CD14-positive monocyte (primary cell): ENCODE results near the gene KDM6B. TPM values are rescaled to one million over a fixed set of nuclear protein-coding genes. Genes with fewer than 3 reads are reported as not detected.
A peak's percentile ranks its signal among the peaks of the same experiment; 100 is the strongest.

Experiments used
- DNase-seq, 3 donors: peaks; one replicate each; pipeline ENCODE4 v3.0.0-alpha.2; 2011 to 2022
- H2AFZ ChIP-seq: 2 replicates; pipeline ENCODE4 v1.6.0; 2012; ENCODE audit warnings: mild to moderate bottlenecking, low read depth, low read length, inconsistent platforms; ENCODE audit not compliant: insufficient read depth, poor library complexity, severe bottlenecking
- H3K27ac ChIP-seq, 2 donors: 1 replicate in 1 of 2; 2 replicates in 1 of 2; pipeline ENCODE4 v1.5.1; 2012 to 2013; ENCODE audit warnings: low read length in 2 of 2, control low read depth in 1 of 2, inconsistent platforms in 1 of 2, low read depth in 1 of 2, mild to moderate bottlenecking in 1 of 2
- H3K27me3 ChIP-seq, 2 donors: one replicate each; pipeline versions ENCODE4 v1.6.0 to v1.6.1; 2011 to 2013; ENCODE audit warnings: low read length in 2 of 2; ENCODE audit not compliant: control insufficient read depth in 2 of 2, insufficient read depth in 2 of 2
- H3K36me3 ChIP-seq, 2 donors: replicated peaks in 1 of 2; 1 replicate in 1 of 2; 2 replicates in 1 of 2; pipeline versions ENCODE4 v1.5.1 to v1.6.1; 2012 to 2013; ENCODE audit warnings: low read length in 2 of 2, control low read depth in 1 of 2, inconsistent platforms in 1 of 2, mild to moderate bottlenecking in 1 of 2; ENCODE audit not compliant: insufficient read depth in 2 of 2, control insufficient read depth in 1 of 2
- H3K4me1 ChIP-seq, 2 donors: 1 replicate in 1 of 2; 2 replicates in 1 of 2; pipeline versions ENCODE4 v1.5.1 to v1.6.1; 2012 to 2013; ENCODE audit warnings: low read length in 2 of 2, control low read depth in 1 of 2, inconsistent platforms in 1 of 2, mild to moderate bottlenecking in 1 of 2, moderate library complexity in 1 of 2; ENCODE audit not compliant: insufficient read depth in 2 of 2, control insufficient read depth in 1 of 2
- H3K4me2 ChIP-seq: replicated peaks from 2 replicates; pipeline ENCODE3; 2012; ENCODE audit warnings: low read length, moderate library complexity, mild to moderate bottlenecking; ENCODE audit not compliant: poor library complexity, severe bottlenecking; ENCODE audit errors: extremely low read depth
- H3K4me3 ChIP-seq, 3 experiments: fragments of 200-600 bp in 1 of 3; sonication (generic) in 1 of 3; replicated peaks in 1 of 3; 1 replicate in 2 of 3; 2 replicates in 1 of 3; pipeline ENCODE4 v1.5.1; 2011 to 2013; ENCODE audit warnings: low read length in 3 of 3, mild to moderate bottlenecking in 3 of 3, control low read depth in 2 of 3, low read depth in 2 of 3, inconsistent platforms in 1 of 3, moderate library complexity in 1 of 3
- H3K79me2 ChIP-seq: 2 replicates; pipeline ENCODE4 v1.6.0; 2012; ENCODE audit warnings: mild to moderate bottlenecking, control low read depth, inconsistent platforms, low read length, moderate library complexity; ENCODE audit not compliant: insufficient read depth
- H3K9ac ChIP-seq: 2 replicates; pipeline ENCODE4 v1.6.0; 2017; ENCODE audit warnings: low read length, mild to moderate bottlenecking; ENCODE audit not compliant: insufficient read depth, poor library complexity, severe bottlenecking
- H3K9me3 ChIP-seq, 2 donors: replicated peaks in 1 of 2; 1 replicate in 1 of 2; 2 replicates in 1 of 2; pipeline versions ENCODE4 v1.5.1 to v1.6.1; 2012 to 2013; ENCODE audit warnings: low read length in 2 of 2, control low read depth in 1 of 2; ENCODE audit not compliant: control insufficient read depth in 1 of 2, insufficient read depth in 1 of 2
- H4K20me1 ChIP-seq: 2 replicates; pipeline ENCODE4 v1.6.0; 2012; ENCODE audit warnings: mild to moderate bottlenecking, low read length, control low read depth, moderate library complexity; ENCODE audit not compliant: insufficient read depth
- H3K27ac Mint-ChIP-seq, 7 donors: one replicate each; pipeline ENCODE4 v1.8.0; 2020; ENCODE audit warnings: mild to moderate bottlenecking in 7 of 7, mixed read lengths in 7 of 7, moderate library complexity in 6 of 7, inconsistent platforms in 2 of 7
- H3K27me3 Mint-ChIP-seq, 3 donors: one replicate each; pipeline ENCODE4 v1.8.0; 2021 to 2022; ENCODE audit warnings: low read depth in 3 of 3, mild to moderate bottlenecking in 3 of 3, mixed read lengths in 3 of 3, moderate library complexity in 3 of 3, inconsistent platforms in 1 of 3
- H3K36me3 Mint-ChIP-seq, 2 donors: one replicate each; pipeline ENCODE4 v1.8.0; 2020; ENCODE audit warnings: mixed read lengths in 2 of 2, inconsistent platforms in 1 of 2, mild to moderate bottlenecking in 1 of 2
- H3K4me1 Mint-ChIP-seq: one replicate; pipeline ENCODE4 v1.8.0; 2020; ENCODE audit warnings: mild to moderate bottlenecking, mixed read lengths
- H3K4me3 Mint-ChIP-seq, 2 donors: one replicate each; pipeline ENCODE4 v1.8.0; 2020; ENCODE audit warnings: mild to moderate bottlenecking in 2 of 2, mixed read lengths in 2 of 2, moderate library complexity in 1 of 2
- H3K9me3 Mint-ChIP-seq, 7 donors: one replicate each; pipeline ENCODE4 v1.8.0; 2020 to 2022; ENCODE audit warnings: mixed read lengths in 7 of 7, mild to moderate bottlenecking in 6 of 7, moderate library complexity in 6 of 7, inconsistent platforms in 2 of 7
- WGBS: methylation state at CpG from one replicate; pipeline ENCODE4 v1.1.5; 2013; ENCODE audit warnings: missing lambda C conversion rate; ENCODE audit not compliant: insufficient coverage; 5-methylcytosine and 5-hydroxymethylcytosine counted together
- intact Hi-C, 2 donors: fragments of 100-400 bp; cut with micrococcal nuclease; formaldehyde crosslinking; loops; one replicate each; pipeline versions ENCODE4 v1.15.0 to v1.15.1; 2023
- polyA plus RNA-seq, 3 donors: library from polyadenylated mRNA; depleted of rRNA in 1 of 3; unstranded in 2 of 3; stranded (reverse) in 1 of 3; fragments of 300-500 nt in 2 of 3; fragments of >200 nt in 1 of 3; fragmentation: Illumina TruSeq in 2 of 3; gene quantifications; 1 replicate in 2 of 3; 2 replicates in 1 of 3; pipeline ENCODE4 v1.2.3, GENCODE V29; 2012 to 2021
- TF ChIP-seq, protein P1 (sequence below): fragments of 200-600 bp; IDR thresholded peaks from one replicate; pipeline ENCODE4 v1.8.0; 2022; ENCODE audit warnings: antibody characterized with exemption, mild to moderate bottlenecking

The KDM6B gene
- polyA plus RNA-seq, 3 donors, result 0.37 to 25.5 (median 0.44) TPM

DNA sequence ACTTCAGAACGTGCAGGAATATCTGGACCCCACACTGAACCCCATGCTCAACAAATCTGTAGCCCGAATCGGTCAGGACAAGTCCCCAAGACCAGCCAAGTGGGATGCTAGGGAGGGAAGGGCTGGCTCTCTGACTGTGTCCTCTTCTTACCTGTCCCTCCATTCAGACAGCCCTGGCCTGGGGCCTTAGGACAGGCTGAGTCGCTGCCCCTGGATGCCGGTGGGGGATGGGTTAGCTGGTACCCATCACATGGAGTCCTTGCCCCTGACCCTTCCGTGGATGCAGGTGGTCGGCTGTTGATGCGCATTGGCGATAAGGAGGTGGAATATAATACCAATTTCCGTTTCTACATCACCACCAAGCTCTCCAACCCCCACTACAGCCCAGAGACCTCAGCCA is 16.0 kb upstream of the KDM6B start:
- no peaks in the 10 kb centered on the region for H4K20me1 ChIP-seq
- no peaks in the 10 kb centered on the region for H3K36me3 Mint-ChIP-seq
- 100% methylated on average over 1 of the region's 10 CpGs for WGBS
- H3K27ac Mint-ChIP-seq, result no peak overlapping the region
- H3K4me2 ChIP-seq, result no peak overlapping the region
- intact Hi-C loops, result no loop called here
- no peak overlapping the region for H2AFZ ChIP-seq
- H3K9me3 ChIP-seq, result no peaks in the 10 kb centered on the region
- no peak overlapping the region for H3K27ac ChIP-seq
- peaks cover 1 to 5% (median 2%) of the 10 kb centered on the region in 3 donors for H3K27me3 Mint-ChIP-seq
- TF ChIP-seq, protein P1, sequence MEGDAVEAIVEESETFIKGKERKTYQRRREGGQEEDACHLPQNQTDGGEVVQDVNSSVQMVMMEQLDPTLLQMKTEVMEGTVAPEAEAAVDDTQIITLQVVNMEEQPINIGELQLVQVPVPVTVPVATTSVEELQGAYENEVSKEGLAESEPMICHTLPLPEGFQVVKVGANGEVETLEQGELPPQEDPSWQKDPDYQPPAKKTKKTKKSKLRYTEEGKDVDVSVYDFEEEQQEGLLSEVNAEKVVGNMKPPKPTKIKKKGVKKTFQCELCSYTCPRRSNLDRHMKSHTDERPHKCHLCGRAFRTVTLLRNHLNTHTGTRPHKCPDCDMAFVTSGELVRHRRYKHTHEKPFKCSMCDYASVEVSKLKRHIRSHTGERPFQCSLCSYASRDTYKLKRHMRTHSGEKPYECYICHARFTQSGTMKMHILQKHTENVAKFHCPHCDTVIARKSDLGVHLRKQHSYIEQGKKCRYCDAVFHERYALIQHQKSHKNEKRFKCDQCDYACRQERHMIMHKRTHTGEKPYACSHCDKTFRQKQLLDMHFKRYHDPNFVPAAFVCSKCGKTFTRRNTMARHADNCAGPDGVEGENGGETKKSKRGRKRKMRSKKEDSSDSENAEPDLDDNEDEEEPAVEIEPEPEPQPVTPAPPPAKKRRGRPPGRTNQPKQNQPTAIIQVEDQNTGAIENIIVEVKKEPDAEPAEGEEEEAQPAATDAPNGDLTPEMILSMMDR, result no peak
- H3K4me1 ChIP-seq, result no peaks in the 10 kb centered on the region
- no peaks in the 10 kb centered on the region for H3K9me3 Mint-ChIP-seq
- H3K27me3 ChIP-seq, result no peaks in the 10 kb centered on the region
- H3K79me2 ChIP-seq, result no peaks in the 10 kb centered on the region
- no peaks in the 10 kb centered on the region for H3K4me1 Mint-ChIP-seq
- no peaks in the 10 kb centered on the region for H3K36me3 ChIP-seq
- H3K9ac ChIP-seq, result no peak overlapping the region
- DNase-seq, result peak in 1 of 3 donors; percentile 3
- no peak overlapping the region for H3K4me3 ChIP-seq
- H3K4me3 Mint-ChIP-seq, result no peak overlapping the region

DNA sequence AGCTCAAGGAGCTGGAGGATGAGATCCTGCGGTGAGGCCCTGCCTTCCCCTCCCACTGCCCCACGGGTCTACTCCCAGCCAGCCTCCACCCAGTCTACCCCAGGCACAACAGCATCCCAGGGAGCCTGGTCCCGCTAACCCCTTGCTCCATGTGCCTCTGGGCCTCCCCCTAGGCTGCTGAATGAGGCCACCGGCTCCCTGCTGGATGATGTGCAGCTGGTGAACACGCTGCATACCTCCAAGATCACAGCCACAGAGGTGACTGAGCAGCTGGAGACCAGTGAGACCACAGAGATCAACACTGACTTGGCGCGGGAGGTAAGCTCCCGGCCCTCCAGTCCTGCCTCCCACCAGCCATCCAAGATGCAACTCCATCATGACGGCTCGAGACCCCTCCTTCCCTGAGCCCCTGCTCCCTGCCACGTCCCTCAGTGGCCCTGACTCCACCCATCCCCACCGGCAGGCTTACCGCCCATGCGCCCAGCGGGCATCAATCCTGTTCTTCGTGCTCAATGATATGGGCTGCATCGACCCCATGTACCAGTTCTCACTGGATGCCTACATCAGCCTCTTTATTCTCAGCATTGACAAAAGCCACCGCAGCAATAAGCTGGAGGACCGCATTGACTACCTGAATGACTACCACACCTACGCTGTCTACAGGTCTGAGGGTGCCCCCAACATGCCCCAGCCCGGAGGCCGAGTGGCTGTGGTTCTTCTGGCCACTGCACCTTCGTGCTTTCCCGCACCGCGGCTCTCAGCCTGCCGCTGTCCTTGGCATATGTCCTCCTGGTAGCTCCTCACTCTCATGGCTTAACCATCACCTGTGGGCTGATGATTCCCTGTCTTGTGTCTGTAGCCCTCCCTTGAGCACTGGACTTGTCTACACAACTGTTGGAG is 15.0 kb upstream of the KDM6B start:
- peak in 1 of 3 donors; percentile 3 for DNase-seq
- Histone ChIP-seq H3K4me1 (no peaks in the 10 kb centered on the region), H3K9ac (no peak overlapping the region), H2AFZ (no peak overlapping the region), H4K20me1 (no peaks in the 10 kb centered on the region), H3K4me2 (no peak overlapping the region), H3K79me2 (no peaks in the 10 kb centered on the region), H3K27ac (no peak overlapping the region), H3K36me3 (no peaks in the 10 kb centered on the region), H3K9me3 (no peaks in the 10 kb centered on the region), H3K27me3 (no peaks in the 10 kb centered on the region), H3K4me3 (no peak overlapping the region)
- intact Hi-C loops, result no loop called here
- TF ChIP-seq, protein P1, result no peak
- H3K4me3 Mint-ChIP-seq, result no peak overlapping the region
- H3K9me3 Mint-ChIP-seq, result no peaks in the 10 kb centered on the region
- no peaks in the 10 kb centered on the region for H3K4me1 Mint-ChIP-seq
- H3K27ac Mint-ChIP-seq, result peak overlapping the region in 1 of 7 donors; percentile 1
- no peaks in the 10 kb centered on the region for H3K36me3 Mint-ChIP-seq
- peaks cover 2 to 5% (median 5%) of the 10 kb centered on the region in 3 donors for H3K27me3 Mint-ChIP-seq
- 92% methylated on average over 25 of the region's 27 CpGs for WGBS
